H9 (cell line): ENCODE results near the gene RAB9A. TPM values are rescaled to one million over a fixed set of nuclear protein-coding genes. Genes with fewer than 3 reads are reported as not detected.

ENCODE experiments used
- DNase-seq: peaks from one replicate; pipeline ENCODE4 v3.0.0-alpha.2; 2017
- H2AFZ ChIP-seq: one replicate; pipeline ENCODE4 v1.6.1; 2013; ENCODE audit warnings: mild to moderate bottlenecking, low read length, control low read depth, moderate library complexity
- H2AK5ac ChIP-seq: 2 replicates; pipeline ENCODE4 v1.6.1; 2013; ENCODE audit warnings: low read length, control low read depth, mixed read lengths; ENCODE audit not compliant: insufficient read length
- H2BK120ac ChIP-seq: one replicate; pipeline ENCODE4 v1.6.1; 2013; ENCODE audit warnings: low read depth, mild to moderate bottlenecking, low read length, control low read depth, inconsistent platforms; ENCODE audit not compliant: poor library complexity, severe bottlenecking
- H2BK12ac ChIP-seq: 2 replicates; pipeline ENCODE4 v1.6.1; 2013; ENCODE audit warnings: low read length, control low read depth, mixed read lengths, low read depth; ENCODE audit not compliant: insufficient read length
- H2BK15ac ChIP-seq: 2 replicates; pipeline ENCODE4 v1.6.1; 2013; ENCODE audit warnings: low read depth, low read length, control low read depth
- H2BK20ac ChIP-seq: one replicate; pipeline ENCODE4 v1.6.1; 2013; ENCODE audit warnings: low read depth, mild to moderate bottlenecking, low read length, control low read depth, inconsistent platforms; ENCODE audit not compliant: poor library complexity, severe bottlenecking
- H2BK5ac ChIP-seq: 2 replicates; pipeline ENCODE4 v1.6.1; 2013; ENCODE audit warnings: low read length, control low read depth, mixed read lengths; ENCODE audit not compliant: insufficient read length
- H3K14ac ChIP-seq: 2 replicates; pipeline ENCODE4 v1.6.1; 2013; ENCODE audit warnings: low read length, control low read depth; ENCODE audit not compliant: insufficient read depth
- H3K18ac ChIP-seq: 2 replicates; pipeline ENCODE4 v1.6.1; 2013; ENCODE audit warnings: low read depth, mild to moderate bottlenecking, mixed read lengths, low read length, control low read depth; ENCODE audit not compliant: insufficient read length
- H3K23ac ChIP-seq: 2 replicates; pipeline ENCODE4 v1.6.1; 2013; ENCODE audit warnings: low read length, control low read depth, mixed read lengths, low read depth; ENCODE audit not compliant: insufficient read length
- H3K23me2 ChIP-seq: 2 replicates; pipeline ENCODE4 v1.6.1; 2013; ENCODE audit warnings: low read depth, mild to moderate bottlenecking, mixed read lengths, low read length, control low read depth; ENCODE audit not compliant: insufficient read length, poor library complexity, severe bottlenecking
- H3K27ac ChIP-seq: 2 replicates; pipeline ENCODE4 v1.5.1; 2013; ENCODE audit warnings: low read length, control low read depth, mixed read lengths, low read depth; ENCODE audit not compliant: insufficient read length
- H3K27me3 ChIP-seq: 2 replicates; pipeline ENCODE4 v1.6.1; 2013; ENCODE audit warnings: low read length, control low read depth, inconsistent platforms; ENCODE audit not compliant: insufficient read depth
- H3K4ac ChIP-seq: 2 replicates; pipeline ENCODE4 v1.6.1; 2013; ENCODE audit warnings: low read depth, mild to moderate bottlenecking, control low read depth, inconsistent platforms, low read length, moderate library complexity
- H3K4me1 ChIP-seq: 2 replicates; pipeline ENCODE4 v1.6.1; 2013; ENCODE audit warnings: low read length, control low read depth, inconsistent platforms; ENCODE audit not compliant: insufficient read depth
- H3K4me2 ChIP-seq: 2 replicates; pipeline ENCODE4 v1.6.1; 2013; ENCODE audit warnings: low read length, control low read depth, mixed read lengths; ENCODE audit not compliant: insufficient read length, insufficient read depth
- H3K56ac ChIP-seq: 2 replicates; pipeline ENCODE4 v1.6.1; 2013; ENCODE audit warnings: low read depth, mild to moderate bottlenecking, mixed read lengths, low read length, control low read depth; ENCODE audit not compliant: insufficient read length
- H3K79me1 ChIP-seq: 2 replicates; pipeline ENCODE4 v1.6.1; 2013; ENCODE audit warnings: low read depth, mild to moderate bottlenecking, moderate library complexity, low read length, control low read depth, inconsistent platforms; ENCODE audit not compliant: insufficient read depth, poor library complexity, severe bottlenecking
- H3K79me2 ChIP-seq: 2 replicates; pipeline ENCODE4 v1.6.1; 2013; ENCODE audit warnings: low read length, control low read depth, inconsistent platforms; ENCODE audit not compliant: insufficient read depth
- H3K9ac ChIP-seq: 2 replicates; pipeline ENCODE4 v1.6.1; 2013; ENCODE audit warnings: low read length, control low read depth, mixed read lengths; ENCODE audit not compliant: insufficient read length; ENCODE audit errors: extremely low read depth
- H3K9me3 ChIP-seq: one replicate; pipeline ENCODE4 v1.6.1; 2013; ENCODE audit warnings: low read depth, low read length, inconsistent platforms; ENCODE audit not compliant: control insufficient read depth
- H3T11ph ChIP-seq: one replicate; pipeline ENCODE4 v1.6.1; 2013; ENCODE audit warnings: mild to moderate bottlenecking, low read length, control low read depth, inconsistent platforms
- H4K20me1 ChIP-seq: one replicate; pipeline ENCODE4 v1.6.1; 2013; ENCODE audit not compliant: control insufficient read depth, insufficient read length, insufficient read depth
- H4K5ac ChIP-seq: 2 replicates; pipeline ENCODE4 v1.6.1; 2013; ENCODE audit warnings: low read depth, mild to moderate bottlenecking, mixed read lengths, low read length, control low read depth; ENCODE audit not compliant: insufficient read length
- H4K8ac ChIP-seq: replicated peaks from 2 replicates; pipeline ENCODE4 v1.6.1; 2013; ENCODE audit warnings: low read length, control low read depth, mixed read lengths, low read depth; ENCODE audit not compliant: insufficient read length
- H4K91ac ChIP-seq: 2 replicates; pipeline ENCODE4 v1.6.1; 2013; ENCODE audit warnings: low read depth, mild to moderate bottlenecking, moderate library complexity, mixed read lengths, low read length, control low read depth; ENCODE audit not compliant: insufficient read length
- H3K27ac Mint-ChIP-seq, 3 experiments: 2 replicates in 2 of 3; 3 replicates in 1 of 3; pipeline ENCODE4 v1.8.0; 2020 to 2021; ENCODE audit warnings: mixed read lengths in 3 of 3, mild to moderate bottlenecking in 1 of 3, moderate library complexity in 1 of 3
- H3K27me3 Mint-ChIP-seq: 2 replicates; pipeline ENCODE4 v1.8.0; 2021; ENCODE audit warnings: low read depth, mild to moderate bottlenecking, moderate library complexity, mixed read lengths
- H3K36me3 Mint-ChIP-seq, 3 experiments: 2 replicates in 2 of 3; 3 replicates in 1 of 3; pipeline ENCODE4 v1.8.0; 2020 to 2021; ENCODE audit warnings: low read depth in 3 of 3, mixed read lengths in 3 of 3; ENCODE audit not compliant: insufficient read depth in 1 of 3
- H3K4me1 Mint-ChIP-seq, 2 experiments: 2 replicates each; pipeline ENCODE4 v1.8.0; 2020; ENCODE audit warnings: mixed read lengths in 2 of 2
- H3K4me3 Mint-ChIP-seq, 2 experiments: 2 replicates in 1 of 2; 3 replicates in 1 of 2; pipeline ENCODE4 v1.8.0; 2020 to 2021; ENCODE audit warnings: mild to moderate bottlenecking in 2 of 2, mixed read lengths in 2 of 2, moderate library complexity in 1 of 2
- H3K9me3 Mint-ChIP-seq, 2 experiments: 2 replicates in 1 of 2; 3 replicates in 1 of 2; pipeline ENCODE4 v1.8.0; 2020; ENCODE audit warnings: mild to moderate bottlenecking in 2 of 2, mixed read lengths in 2 of 2, moderate library complexity in 1 of 2
- WGBS: extraction: QIAGEN DNeasy Blood & Tissue Kit; methylation state at CpG from one replicate; pipeline ENCODE4 v1.1.7; 2013; ENCODE audit warnings: missing lambda C conversion rate, low lambda C conversion rate, mixed read lengths; ENCODE audit not compliant: insufficient read length; ENCODE audit errors: extremely low coverage; 5-methylcytosine and 5-hydroxymethylcytosine counted together
- total RNA-seq: library from RNA; stranded (reverse); gene quantifications from 2 replicates; pipeline ENCODE4 v1.2.1, GENCODE V29; 2021
- TF ChIP-seq, protein P1 (sequence below): fragments of 200-600 bp; sonication (generic); conservative IDR thresholded peaks from 3 replicates; pipeline ENCODE4 v1.8.0; 2021; ENCODE audit warnings: antibody characterized with exemption, mild to moderate bottlenecking

The RAB9A gene
- total RNA-seq, 1 experiment from 2014 or later = 21.3 TPM

DNA sequence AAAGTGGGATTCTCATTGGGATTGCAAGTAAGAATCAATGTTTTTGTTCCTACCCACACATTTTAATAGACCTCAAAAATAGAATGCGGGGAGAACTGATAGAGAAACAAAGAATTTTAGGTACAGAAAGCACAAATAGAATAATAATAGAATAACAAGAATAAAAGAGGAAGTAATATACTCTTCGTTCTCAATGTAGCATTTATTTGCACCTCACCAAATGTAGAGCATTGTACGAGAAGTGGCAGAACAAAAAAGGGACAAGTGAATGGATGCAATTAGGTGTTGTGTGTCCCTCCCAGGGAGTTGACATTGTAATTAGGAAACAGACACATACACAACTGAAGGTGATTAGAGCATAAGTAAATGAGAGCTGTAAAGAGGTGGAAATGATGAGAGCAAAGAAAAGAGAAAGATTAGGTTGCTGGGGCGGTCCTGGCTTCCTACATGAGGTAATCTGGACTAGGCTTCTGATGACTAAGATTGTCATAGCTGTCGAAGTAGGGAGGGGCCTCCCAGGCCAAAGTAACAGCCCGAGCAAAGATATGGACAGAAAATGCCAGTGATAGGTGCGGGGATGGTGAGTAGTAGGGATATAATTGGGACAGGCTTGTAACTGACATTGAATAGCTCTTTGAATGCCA lies 10.4 kb downstream of the RAB9A start:
- no peak overlapping the region for H3K4me3 Mint-ChIP-seq
- H2BK20ac ChIP-seq = no peak overlapping the region
- no peak overlapping the region for H2BK12ac ChIP-seq
- no peak overlapping the region for H3K4ac ChIP-seq
- no peak overlapping the region for H3K27ac Mint-ChIP-seq
- H3K4me1 ChIP-seq = peaks cover 2% of the 10 kb centered on the region; the same call in 1 of the 2 replicates
- peaks cover 24% of the 10 kb centered on the region for H3K79me2 ChIP-seq
- H3K23ac ChIP-seq = no peak overlapping the region
- H4K8ac ChIP-seq = no peak overlapping the region
- no peak overlapping the region for H3K14ac ChIP-seq
- no peak overlapping the region for H2AK5ac ChIP-seq
- peaks cover 26 to 29% of the 10 kb centered on the region in 2 experiments for H3K9me3 Mint-ChIP-seq
- no peak overlapping the region for H2AFZ ChIP-seq
- TF ChIP-seq, protein P1, sequence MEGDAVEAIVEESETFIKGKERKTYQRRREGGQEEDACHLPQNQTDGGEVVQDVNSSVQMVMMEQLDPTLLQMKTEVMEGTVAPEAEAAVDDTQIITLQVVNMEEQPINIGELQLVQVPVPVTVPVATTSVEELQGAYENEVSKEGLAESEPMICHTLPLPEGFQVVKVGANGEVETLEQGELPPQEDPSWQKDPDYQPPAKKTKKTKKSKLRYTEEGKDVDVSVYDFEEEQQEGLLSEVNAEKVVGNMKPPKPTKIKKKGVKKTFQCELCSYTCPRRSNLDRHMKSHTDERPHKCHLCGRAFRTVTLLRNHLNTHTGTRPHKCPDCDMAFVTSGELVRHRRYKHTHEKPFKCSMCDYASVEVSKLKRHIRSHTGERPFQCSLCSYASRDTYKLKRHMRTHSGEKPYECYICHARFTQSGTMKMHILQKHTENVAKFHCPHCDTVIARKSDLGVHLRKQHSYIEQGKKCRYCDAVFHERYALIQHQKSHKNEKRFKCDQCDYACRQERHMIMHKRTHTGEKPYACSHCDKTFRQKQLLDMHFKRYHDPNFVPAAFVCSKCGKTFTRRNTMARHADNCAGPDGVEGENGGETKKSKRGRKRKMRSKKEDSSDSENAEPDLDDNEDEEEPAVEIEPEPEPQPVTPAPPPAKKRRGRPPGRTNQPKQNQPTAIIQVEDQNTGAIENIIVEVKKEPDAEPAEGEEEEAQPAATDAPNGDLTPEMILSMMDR = no peak
- H3K9me3 ChIP-seq = no peaks in the 10 kb centered on the region
- no peak overlapping the region for H4K5ac ChIP-seq
- no peak for DNase-seq
- H3K27me3 ChIP-seq = no peaks in the 10 kb centered on the region
- H3K9ac ChIP-seq = no peak overlapping the region
- no peaks in the 10 kb centered on the region; the same call in none of the 2 replicates for H3K27me3 Mint-ChIP-seq
- no peak overlapping the region for H3K27ac ChIP-seq
- WGBS = no CpG with 5 or more reads among the region's 7 CpGs
- no peak overlapping the region for H3T11ph ChIP-seq
- H4K20me1 ChIP-seq = no peaks in the 10 kb centered on the region
- no peak overlapping the region for H4K91ac ChIP-seq
- no peak overlapping the region for H2BK120ac ChIP-seq
- no peak overlapping the region for H3K18ac ChIP-seq
- H3K36me3 Mint-ChIP-seq = peaks cover 0 to 15% (median 2%) of the 10 kb centered on the region in 3 experiments; a peak in 4 of 7 replicates
- no peak overlapping the region for H3K56ac ChIP-seq
- H3K4me1 Mint-ChIP-seq = peaks cover 18 to 24% of the 10 kb centered on the region in 2 experiments
- H3K4me2 ChIP-seq = no peak overlapping the region
- H3K79me1 ChIP-seq = peaks cover 4% of the 10 kb centered on the region
- no peaks in the 10 kb centered on the region for H3K23me2 ChIP-seq
- H2BK5ac ChIP-seq = no peak overlapping the region
- H2BK15ac ChIP-seq = no peak overlapping the region
